Mucosa of descending colon (tissue), 3 donors: ENCODE data around the gene PLEKHA5. TPM values are rescaled to one million over a fixed set of nuclear protein-coding genes. Genes with fewer than 3 reads are reported as not detected.

Experiments
- ATAC-seq: fragments of 200-7000 bp; cut with Tn5 transposase; one replicate; pipeline ENCODE4 v1.9.1; 2020; ENCODE audit warnings: mild to moderate bottlenecking, moderate library complexity
- DNase-seq, 3 donors: peaks; one replicate each; pipeline ENCODE4 v3.0.0-alpha.2; 2020
- H3K36me3 ChIP-seq: fragments of 200-600 bp; one replicate; pipeline ENCODE4 v1.8.0; 2021; ENCODE audit warnings: low read depth, mild to moderate bottlenecking
- H3K4me1 ChIP-seq: fragments of 200-600 bp; one replicate; pipeline ENCODE4 v1.8.0; 2021; ENCODE audit warnings: low read depth, mild to moderate bottlenecking
- H3K4me3 ChIP-seq: fragments of 200-600 bp; one replicate; pipeline ENCODE4 v1.8.0; 2021; ENCODE audit warnings: mild to moderate bottlenecking
- H3K9me3 ChIP-seq: fragments of 200-600 bp; one replicate; pipeline ENCODE4 v1.8.0; 2021; ENCODE audit warnings: mild to moderate bottlenecking
- CTCF ChIP-seq: fragments of 200-600 bp; IDR thresholded peaks from one replicate; pipeline ENCODE4 v1.8.0; 2022; ENCODE audit warnings: antibody characterized with exemption, mild to moderate bottlenecking
- intact Hi-C, 2 donors: fragments of 100-400 bp; cut with DNase I in 1 of 2; cut with micrococcal nuclease in 1 of 2; formaldehyde crosslinking; loops; one replicate each; pipeline versions ENCODE4 v1.11.0 to v1.11.1; 2022; cut with DNase I, micrococcal nuclease
- total RNA-seq, 3 donors: library from RNA; stranded (reverse); fragmentation: NEBNext Ultra II Directional in 2 of 3; extraction: Animal tissue kit (Norgen Biotek cat#: 25700) in 2 of 3; gene quantifications; one replicate each; pipeline versions ENCODE4 v1.2.1 to v1.2.4, GENCODE V29; 2021 to 2023
- donor health status: DM: no; HTN: no; CAD: no; lungs with moderate emphysema.
- donor health status: DM: no; HTN: no; CAD: no.
- donor health status: DM: no; HTN: yes; CAD: no.

The PLEKHA5 gene
- total RNA-seq, 3 donors from 2014 or later: 29.6 to 47.9 (median 36.5) TPM

GRCh38 chr12:19220205-19220604 lies 90.7 kb downstream of the PLEKHA5 start:
- DNase-seq (no peak), ATAC-seq (no peak)
- intact Hi-C loops: no loop called here
- H3K4me3 ChIP-seq: no peak overlapping the region
- TF ChIP-seq CTCF: no peak
- H3K36me3 ChIP-seq: no peaks in the 10 kb centered on the region
- H3K4me1 ChIP-seq: no peaks in the 10 kb centered on the region
- H3K9me3 ChIP-seq: no peaks in the 10 kb centered on the region

GRCh38 chr12:19220852-19221466 lies 91.4 kb downstream of the PLEKHA5 start:
- DNase-seq (no peak), ATAC-seq (no peak)
- Histone ChIP-seq H3K4me1 (no peaks in the 10 kb centered on the region), H3K9me3 (no peaks in the 10 kb centered on the region), H3K36me3 (no peaks in the 10 kb centered on the region), H3K4me3 (no peak overlapping the region)
- no peak for TF ChIP-seq CTCF
- intact Hi-C loops: no loop called here

- no peak for TF ChIP-seq CTCF
- ATAC-seq (no peak), DNase-seq (no peak)
- Histone ChIP-seq H3K36me3 (no peaks in the 10 kb centered on the region), H3K9me3 (no peaks in the 10 kb centered on the region), H3K4me3 (no peak overlapping the region), H3K4me1 (no peaks in the 10 kb centered on the region)
- intact Hi-C loops: no loop called here
These were observed 93.0 kb downstream of the PLEKHA5 start for GRCh38 chr12:19222558-19222957.

GRCh38 chr12:19223018-19223417 lies 93.5 kb downstream of the PLEKHA5 start:
- no peak for TF ChIP-seq CTCF
- no peak for ATAC-seq

GRCh38 chr12:19223695-19224094 lies 94.2 kb downstream of the PLEKHA5 start:
- no peak for ATAC-seq
- Histone ChIP-seq H3K9me3 (no peaks in the 10 kb centered on the region), H3K4me1 (no peaks in the 10 kb centered on the region), H3K4me3 (no peak overlapping the region), H3K36me3 (no peaks in the 10 kb centered on the region)
- intact Hi-C loops: no loop called here
- DNase-seq: no peak
- TF ChIP-seq CTCF: no peak

More at GRCh38 chr12:19223018-19223417, 93.5 kb downstream of the PLEKHA5 start:
- H3K36me3 ChIP-seq: no peaks in the 10 kb centered on the region
- no peak overlapping the region for H3K4me3 ChIP-seq
- intact Hi-C loops: no loop called here
- no peaks in the 10 kb centered on the region for H3K9me3 ChIP-seq
- no peak for DNase-seq
- H3K4me1 ChIP-seq: no peaks in the 10 kb centered on the region

- no peak for DNase-seq
- intact Hi-C loops: no loop called here
- Histone ChIP-seq H3K9me3 (no peaks in the 10 kb centered on the region), H3K4me3 (no peak overlapping the region), H3K4me1 (no peaks in the 10 kb centered on the region), H3K36me3 (no peaks in the 10 kb centered on the region)
- no peak for ATAC-seq
- TF ChIP-seq CTCF: no peak
These were observed 95.2 kb downstream of the PLEKHA5 start for GRCh38 chr12:19224746-19225145.
